Measurements from ENCODE around the gene TRERF1.

Gene TRERF1

DNA sequence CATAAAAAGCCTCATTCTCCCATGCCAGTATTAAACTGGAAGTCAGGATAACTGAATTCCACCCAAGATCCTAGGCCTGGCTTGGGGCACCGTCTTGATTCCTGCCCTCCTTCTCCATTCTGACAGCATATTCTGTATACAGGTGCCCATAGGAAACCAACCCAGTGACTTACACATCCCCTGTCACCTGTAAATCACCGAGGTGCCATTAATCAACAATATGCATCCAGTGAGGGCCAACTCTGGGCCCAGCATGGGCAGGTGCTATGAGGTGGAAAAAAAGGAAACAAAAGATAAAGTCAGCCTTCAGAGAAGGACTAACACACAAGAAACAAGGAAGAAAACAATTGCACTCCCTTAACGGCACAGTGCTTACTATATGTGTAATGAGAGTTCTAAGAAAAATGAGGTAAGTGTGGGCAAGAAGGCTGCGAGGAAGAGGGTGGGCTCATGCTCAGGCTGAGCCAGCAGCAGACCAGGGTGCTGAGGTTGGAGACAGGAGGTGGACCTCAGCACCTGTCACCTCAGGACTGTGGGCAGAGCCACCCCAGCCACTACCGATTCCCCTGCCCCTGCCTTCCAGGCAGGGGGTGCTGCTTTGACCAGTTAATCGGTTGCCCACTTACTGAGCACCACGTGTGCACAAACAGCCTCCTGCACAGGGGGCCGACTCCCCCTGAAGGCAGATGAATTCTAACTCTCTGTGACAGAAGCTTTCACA is 105.9 kb downstream of the TRERF1 start:
- TF ChIP-seq ZIC2 (tag by site-specific recombination; IDR thresholded peaks at IDR 0.05) (peak; percentile 77), ZNF639 (tag by site-specific recombination; IDR thresholded peaks at IDR 0.05) (no peak)
- no peaks in the 10 kb centered on the region for H3K4me1 ChIP-seq (ENCODE audit: control insufficient read depth, insufficient read depth, low read length)
- no peak overlapping the region for H3K4me3 ChIP-seq (ENCODE audit: low read depth, low read length)
- no peaks in the 10 kb centered on the region for H3K9me3 ChIP-seq (ENCODE audit: control insufficient read depth, insufficient read depth, low read depth, low read length)
- ChIA-PET CTCF (interaction anchor here (1.1 kb wide), 1 partner anchor 12 kb away, joined by 3 read pairs; no protein-coding TSS in a partner anchor), POLR2A (no interaction called here)
- no peak overlapping the region for H3K27ac ChIP-seq (ENCODE audit: extremely low read depth, low read depth, low read length)
- no peaks in the 10 kb centered on the region for H3K36me3 ChIP-seq (ENCODE audit: control insufficient read depth in 2 of 2, insufficient read depth in 1 of 2, low read length in 2 of 2)

DNA sequence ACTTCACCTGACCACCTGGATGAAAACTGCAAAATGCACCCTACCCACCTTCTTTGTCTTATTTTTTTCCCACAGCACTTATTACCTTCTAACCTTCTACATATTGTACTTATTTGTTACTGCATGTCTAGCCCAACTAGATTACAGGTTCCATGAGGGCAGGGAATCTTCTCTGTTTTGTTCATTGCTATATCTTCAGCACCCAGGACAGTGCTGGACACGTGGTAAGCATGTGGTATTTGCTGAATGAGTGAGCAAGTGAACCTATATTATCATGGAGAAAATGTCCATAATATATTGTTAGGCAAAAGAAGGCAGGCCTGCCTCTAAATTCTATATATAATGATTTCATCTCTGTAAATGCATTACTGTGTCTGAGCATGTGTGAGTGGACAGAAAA is 107.0 kb downstream of the TRERF1 start:
- Histone ChIP-seq H3K4me1 (ENCODE audit: control insufficient read depth, insufficient read depth, low read length) (no peaks in the 10 kb centered on the region), H3K27ac (ENCODE audit: extremely low read depth, low read depth, low read length) (no peak overlapping the region), H3K4me3 (ENCODE audit: low read depth, low read length) (no peak overlapping the region), H3K36me3 (ENCODE audit: control insufficient read depth in 2 of 2, insufficient read depth in 1 of 2, low read length in 2 of 2) (no peaks in the 10 kb centered on the region), H3K9me3 (ENCODE audit: control insufficient read depth, insufficient read depth, low read depth, low read length) (no peaks in the 10 kb centered on the region)
- TF ChIP-seq ZNF391 (tag by site-specific recombination; IDR thresholded peaks at IDR 0.05; ENCODE audit: borderline replicate concordance, low read depth) (no peak), ZNF521 (tag by site-specific recombination; IDR thresholded peaks at IDR 0.05) (no peak), ZNF175 (tag by site-specific recombination; IDR thresholded peaks at IDR 0.05) (no peak), REPIN1 (tag by site-specific recombination; IDR thresholded peaks at IDR 0.05; ENCODE audit: low read depth) (no peak), ZNF830 (tag by site-specific recombination; IDR thresholded peaks at IDR 0.05; ENCODE audit: low read depth) (no peak), REST (tag by site-specific recombination; IDR thresholded peaks at IDR 0.05) (peak; percentile 84)
- TF ChIP-seq, protein P1, sequence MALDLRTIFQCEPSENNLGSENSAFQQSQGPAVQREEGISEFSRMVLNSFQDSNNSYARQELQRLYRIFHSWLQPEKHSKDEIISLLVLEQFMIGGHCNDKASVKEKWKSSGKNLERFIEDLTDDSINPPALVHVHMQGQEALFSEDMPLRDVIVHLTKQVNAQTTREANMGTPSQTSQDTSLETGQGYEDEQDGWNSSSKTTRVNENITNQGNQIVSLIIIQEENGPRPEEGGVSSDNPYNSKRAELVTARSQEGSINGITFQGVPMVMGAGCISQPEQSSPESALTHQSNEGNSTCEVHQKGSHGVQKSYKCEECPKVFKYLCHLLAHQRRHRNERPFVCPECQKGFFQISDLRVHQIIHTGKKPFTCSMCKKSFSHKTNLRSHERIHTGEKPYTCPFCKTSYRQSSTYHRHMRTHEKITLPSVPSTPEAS (tag by site-specific recombination; IDR thresholded peaks at IDR 0.05) = no peak
- TF ChIP-seq, protein P2, sequence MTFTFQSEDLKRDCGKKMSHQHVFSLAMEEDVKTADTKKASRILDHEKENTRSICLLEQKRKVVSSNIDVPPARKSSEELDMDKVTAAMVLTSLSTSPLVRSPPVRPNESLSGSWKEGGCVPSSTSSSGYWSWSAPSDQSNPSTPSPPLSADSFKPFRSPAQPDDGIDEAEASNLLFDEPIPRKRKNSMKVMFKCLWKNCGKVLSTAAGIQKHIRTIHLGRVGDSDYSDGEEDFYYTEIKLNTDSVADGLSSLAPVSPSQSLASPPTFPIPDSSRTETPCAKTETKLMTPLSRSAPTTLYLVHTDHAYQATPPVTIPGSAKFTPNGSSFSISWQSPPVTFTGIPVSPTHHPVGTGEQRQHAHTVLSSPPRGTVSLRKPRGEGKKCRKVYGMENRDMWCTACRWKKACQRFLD (tag by site-specific recombination; IDR thresholded peaks at IDR 0.05) = no peak
- ChIA-PET POLR2A (no interaction called here), CTCF (interaction anchor here (1.0 to 1.1 kb wide), 2 partner anchors 11 to 203 kb away, joined by 3 to 4 read pairs; no protein-coding TSS in a partner anchor)

DNA sequence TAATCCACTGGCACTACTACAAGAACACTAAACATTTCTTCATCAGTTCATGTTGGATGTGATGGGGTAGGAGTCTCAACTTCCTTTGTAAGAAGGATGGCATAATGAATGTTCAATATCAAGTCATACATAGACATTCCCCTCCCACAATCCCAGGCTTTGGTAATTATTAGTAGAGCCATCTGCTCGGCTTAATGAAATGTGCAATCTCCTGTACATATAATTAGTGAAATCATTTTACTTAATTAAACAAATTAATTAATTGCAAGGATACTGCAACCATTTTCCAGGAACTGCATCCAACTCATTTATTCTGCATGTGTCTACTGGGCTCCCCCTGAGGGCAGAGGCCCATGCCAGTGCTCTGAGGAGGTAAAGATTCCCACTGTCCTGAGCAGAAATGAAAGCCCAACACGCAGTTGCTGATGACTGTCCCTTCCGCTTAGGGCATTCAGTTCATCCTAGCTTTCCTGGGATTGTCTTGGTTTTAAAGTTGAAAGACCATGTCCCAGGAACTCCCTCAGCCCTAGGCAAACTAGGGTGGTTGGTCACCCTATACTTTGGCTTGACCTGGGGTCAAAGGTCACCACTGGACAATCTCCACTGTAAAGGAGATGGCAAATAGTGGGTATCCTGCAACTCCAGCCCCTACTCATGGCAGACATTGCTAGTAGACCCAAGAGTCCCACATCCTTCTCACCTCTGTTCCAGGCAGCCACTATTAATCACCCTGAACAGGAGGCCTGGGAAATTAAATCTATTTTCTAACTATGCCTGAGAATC is 109.8 kb downstream of the TRERF1 start:
- Histone ChIP-seq H3K9me3 (ENCODE audit: control insufficient read depth, insufficient read depth, low read depth, low read length) (no peaks in the 10 kb centered on the region), H3K27ac (ENCODE audit: extremely low read depth, low read depth, low read length) (no peak overlapping the region), H3K4me1 (ENCODE audit: control insufficient read depth, insufficient read depth, low read length) (peaks cover 10% of the 10 kb centered on the region), H3K4me3 (ENCODE audit: low read depth, low read length) (no peak overlapping the region), H3K36me3 (ENCODE audit: control insufficient read depth in 2 of 2, insufficient read depth in 1 of 2, low read length in 2 of 2) (no peaks in the 10 kb centered on the region)
- POLR2A ChIA-PET = no interaction called here
- 0 out of 2 replicates have a peak, but pooled peaks have one; percentile 26 for TF ChIP-seq ZBTB17 (tag by site-specific recombination; IDR thresholded peaks at IDR 0.05)
- 0 out of 2 replicates have a peak, but pooled peaks have one; percentile 29 for TF ChIP-seq BCL11B (tag by site-specific recombination; IDR thresholded peaks at IDR 0.05; ENCODE audit: low read depth)
- TF ChIP-seq, protein P3, sequence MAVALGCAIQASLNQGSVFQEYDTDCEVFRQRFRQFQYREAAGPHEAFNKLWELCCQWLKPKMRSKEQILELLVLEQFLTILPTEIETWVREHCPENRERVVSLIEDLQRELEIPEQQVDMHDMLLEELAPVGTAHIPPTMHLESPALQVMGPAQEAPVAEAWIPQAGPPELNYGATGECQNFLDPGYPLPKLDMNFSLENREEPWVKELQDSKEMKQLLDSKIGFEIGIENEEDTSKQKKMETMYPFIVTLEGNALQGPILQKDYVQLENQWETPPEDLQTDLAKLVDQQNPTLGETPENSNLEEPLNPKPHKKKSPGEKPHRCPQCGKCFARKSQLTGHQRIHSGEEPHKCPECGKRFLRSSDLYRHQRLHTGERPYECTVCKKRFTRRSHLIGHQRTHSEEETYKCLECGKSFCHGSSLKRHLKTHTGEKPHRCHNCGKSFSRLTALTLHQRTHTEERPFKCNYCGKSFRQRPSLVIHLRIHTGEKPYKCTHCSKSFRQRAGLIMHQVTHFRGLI (tag by site-specific recombination; IDR thresholded peaks at IDR 0.05) = peak; percentile 95
- no peak for TF ChIP-seq ZNF214 (tag by site-specific recombination; IDR thresholded peaks at IDR 0.05; ENCODE audit: borderline replicate concordance)
- CTCF ChIA-PET = interaction anchor here (1.2 kb wide), 1 partner anchor 144 kb away, joined by 5 read pairs; no protein-coding TSS in a partner anchor
